HG03135 (cell line): ENCODE measurements around the gene NKD2.
"Not testable (repeated sequence)": the region's sequence is repeated elsewhere in the genome, so short reads cannot be mapped to it uniquely, and the experiment has no call there.

ENCODE experiments used
- ATAC-seq: cut with Tn5 transposase; IDR thresholded peaks from one replicate; pipeline ENCODE4 v1.9.1; 2021; ENCODE audit warnings: mild to moderate bottlenecking, moderate library complexity; ENCODE audit not compliant: unreplicated experiment

The NKD2 gene

GRCh38 chr5:1067141-1068121 is 58.8 kb downstream of the NKD2 start:
- no peak for ATAC-seq

GRCh38 chr5:1068204-1068894 is 59.7 kb downstream of the NKD2 start:
- ATAC-seq: no peak

DNA sequence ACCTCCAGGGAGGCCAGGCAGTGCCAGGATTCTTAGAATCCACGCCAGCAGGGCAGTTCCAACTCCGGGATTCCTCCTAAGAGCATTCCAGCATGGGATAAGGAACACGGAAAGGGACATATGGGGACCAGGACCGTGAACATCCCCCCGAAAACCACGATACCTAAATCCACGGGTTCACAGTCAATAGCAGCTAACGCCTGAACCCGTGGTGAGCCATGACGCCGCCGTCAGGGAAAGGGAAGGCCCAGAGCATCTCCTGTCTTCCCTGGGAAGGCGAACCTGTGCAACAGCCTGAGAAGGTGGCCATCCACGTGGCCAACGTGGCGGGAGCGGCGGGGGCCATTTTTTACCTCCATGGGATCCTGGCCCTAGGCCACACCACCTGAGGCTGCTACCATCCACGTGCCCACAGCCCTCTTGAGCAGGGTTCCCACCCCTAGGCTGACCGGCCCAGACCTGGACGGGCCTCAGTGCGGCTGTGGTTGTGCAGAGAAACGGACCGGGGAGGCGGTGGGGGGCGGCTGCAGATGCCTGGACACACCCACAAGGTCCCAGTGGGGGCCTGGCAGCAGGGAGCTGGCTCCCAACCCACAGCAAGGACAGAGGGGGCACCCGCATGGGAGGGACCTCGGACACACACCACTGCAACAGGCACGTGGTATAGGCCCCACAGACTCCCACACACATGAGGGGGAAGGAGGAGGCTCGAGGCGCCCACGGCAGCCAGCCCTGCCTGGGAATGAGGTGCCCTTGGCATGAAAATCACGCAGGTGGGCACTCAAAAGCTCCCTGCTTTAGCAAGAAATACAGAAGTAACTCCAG is 60.5 kb downstream of the NKD2 start:
- ATAC-seq: no peak

GRCh38 chr5:1069720-1070088 is 61.1 kb downstream of the NKD2 start:
- no peak for ATAC-seq

DNA sequence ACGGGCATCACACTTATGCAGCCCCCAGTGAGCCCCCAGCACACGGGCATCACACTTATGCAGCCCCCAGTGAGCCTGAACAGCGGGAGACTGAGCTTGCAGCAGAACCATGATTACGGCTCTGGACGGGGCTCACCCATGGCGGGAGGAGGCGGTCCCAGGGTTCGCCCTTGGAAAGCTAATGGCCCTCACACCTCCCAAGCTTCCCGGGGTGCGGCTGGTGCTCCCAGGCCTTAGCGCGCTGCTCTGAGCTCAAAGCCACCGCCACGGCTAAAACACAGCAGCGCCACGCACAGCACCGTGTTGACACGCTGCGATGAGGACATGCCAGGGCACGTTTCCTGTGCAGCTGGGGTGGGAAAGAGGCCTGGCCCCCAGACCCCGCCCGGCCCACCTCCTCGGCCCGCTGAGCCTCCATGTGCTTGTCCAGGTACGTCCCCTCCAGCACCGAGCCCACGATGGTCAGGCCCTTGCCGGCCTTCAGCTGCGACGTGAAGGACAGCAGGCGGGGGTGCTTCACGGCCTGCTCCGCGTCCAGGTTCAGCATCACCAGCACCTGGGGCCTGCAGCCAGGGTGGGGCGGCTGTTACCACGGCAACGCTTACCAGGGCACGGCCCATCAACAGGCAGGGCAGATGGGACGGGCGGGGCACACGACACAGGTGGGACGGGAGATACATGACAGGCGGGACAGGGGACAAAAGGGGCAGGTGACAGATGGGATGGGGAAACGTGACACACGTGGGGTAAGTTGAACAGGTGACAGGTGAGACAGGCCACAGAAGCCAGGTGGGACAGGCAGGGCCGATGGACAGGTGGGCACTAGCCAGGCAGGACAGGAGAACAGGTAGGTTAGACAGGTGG is 64.9 kb downstream of the NKD2 start:
- ATAC-seq: no peak

- ATAC-seq: no peak
Observed at GRCh38 chr5:1074226-1074625, 65.6 kb downstream of the NKD2 start.

GRCh38 chr5:1074816-1075554 is 66.4 kb downstream of the NKD2 start:
- ATAC-seq: no peak

- ATAC-seq: no peak
Observed at GRCh38 chr5:1075555-1075881, 66.9 kb downstream of the NKD2 start.

DNA sequence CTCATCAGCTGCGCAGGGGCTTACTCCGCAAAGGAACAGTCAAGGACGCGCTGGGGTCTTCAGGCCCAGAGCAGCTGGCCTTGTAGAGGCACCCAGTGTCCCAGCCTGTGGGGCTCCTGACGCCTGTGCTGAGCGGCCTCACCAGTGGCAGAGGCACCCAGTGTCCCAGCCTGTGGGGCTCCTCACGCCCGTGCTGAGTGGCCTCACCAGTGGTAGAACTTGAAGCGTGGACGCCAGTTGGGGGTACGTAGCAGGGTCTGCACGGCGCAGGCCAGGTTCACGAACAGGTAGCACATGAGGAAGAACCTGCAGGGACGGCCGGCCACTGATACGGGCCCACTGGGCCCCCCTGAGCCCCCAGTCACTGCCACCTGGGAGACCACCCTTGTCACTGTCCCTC is 67.3 kb downstream of the NKD2 start:
- no peak for ATAC-seq

- no peak for ATAC-seq
Observed at GRCh38 chr5:1076406-1076805, 67.8 kb downstream of the NKD2 start.

DNA sequence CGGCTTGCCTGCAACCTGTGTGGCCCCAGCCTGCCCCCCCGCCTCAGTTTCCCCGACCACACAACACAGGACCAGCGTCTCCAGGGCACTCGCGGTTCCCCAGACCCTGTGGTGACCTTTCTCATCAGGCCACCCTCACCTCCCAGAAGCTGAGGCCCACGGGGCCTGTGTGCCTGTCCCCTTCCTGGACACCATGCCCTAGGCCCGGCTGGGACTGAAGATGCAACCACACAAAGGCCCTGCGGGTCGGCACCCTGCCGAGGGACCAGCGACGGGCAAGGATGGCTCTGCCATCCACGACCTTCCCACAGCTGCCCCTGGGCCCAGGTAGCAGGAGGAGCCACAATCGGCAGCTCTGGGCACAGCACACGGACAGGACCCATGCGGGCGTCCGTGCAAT is 68.4 kb downstream of the NKD2 start:
- no peak for ATAC-seq

GRCh38 chr5:1077491-1078020 is 69.0 kb downstream of the NKD2 start:
- ATAC-seq: no peak

GRCh38 chr5:1078206-1078605 is 69.6 kb downstream of the NKD2 start:
- no peak for ATAC-seq

GRCh38 chr5:1078851-1079250 is 70.2 kb downstream of the NKD2 start:
- ATAC-seq: no peak

DNA sequence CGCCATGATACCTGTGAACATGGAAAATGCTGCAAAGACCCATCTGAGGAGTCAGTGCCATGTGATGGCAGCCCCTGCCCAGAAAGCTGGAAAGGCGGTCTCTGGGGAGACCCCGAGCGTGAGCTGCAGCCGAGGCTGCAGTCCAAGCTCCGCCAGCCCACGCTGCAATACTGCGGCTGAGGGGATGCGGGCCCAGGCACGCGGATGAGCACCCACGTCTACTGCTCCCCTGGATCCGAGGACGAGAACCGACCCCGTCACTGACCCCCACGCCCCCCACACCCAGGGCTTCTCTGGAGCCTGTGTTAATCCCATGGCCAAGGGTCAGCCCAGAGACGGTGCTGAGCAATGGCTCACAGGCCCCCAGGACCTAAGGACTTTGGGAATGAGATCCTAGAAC is 70.9 kb downstream of the NKD2 start:
- no peak for ATAC-seq

- ATAC-seq: no peak
Observed at GRCh38 chr5:1079961-1080360, 71.4 kb downstream of the NKD2 start.

GRCh38 chr5:1080432-1080831 is 71.8 kb downstream of the NKD2 start:
- ATAC-seq: no peak

DNA sequence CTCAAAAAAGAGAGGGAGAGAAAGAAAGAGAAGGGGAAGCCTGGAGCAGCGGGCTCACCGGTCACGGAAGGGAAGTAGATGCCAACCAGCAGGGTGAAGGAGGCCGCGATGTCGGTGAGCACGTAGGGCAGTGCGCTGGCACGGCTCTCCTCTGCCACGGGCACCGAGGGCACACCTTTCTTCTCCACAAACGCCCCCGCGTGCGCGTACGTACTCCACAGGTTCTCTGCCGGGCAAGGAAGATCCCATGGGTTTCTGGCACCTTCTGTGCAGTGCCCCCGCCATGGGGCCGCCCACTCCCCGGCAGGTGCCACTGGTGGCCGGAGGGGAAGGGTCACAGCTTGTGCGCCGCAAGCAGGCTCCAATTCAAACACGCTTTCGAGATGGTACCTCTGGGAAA is 72.9 kb downstream of the NKD2 start:
- ATAC-seq: no peak

DNA sequence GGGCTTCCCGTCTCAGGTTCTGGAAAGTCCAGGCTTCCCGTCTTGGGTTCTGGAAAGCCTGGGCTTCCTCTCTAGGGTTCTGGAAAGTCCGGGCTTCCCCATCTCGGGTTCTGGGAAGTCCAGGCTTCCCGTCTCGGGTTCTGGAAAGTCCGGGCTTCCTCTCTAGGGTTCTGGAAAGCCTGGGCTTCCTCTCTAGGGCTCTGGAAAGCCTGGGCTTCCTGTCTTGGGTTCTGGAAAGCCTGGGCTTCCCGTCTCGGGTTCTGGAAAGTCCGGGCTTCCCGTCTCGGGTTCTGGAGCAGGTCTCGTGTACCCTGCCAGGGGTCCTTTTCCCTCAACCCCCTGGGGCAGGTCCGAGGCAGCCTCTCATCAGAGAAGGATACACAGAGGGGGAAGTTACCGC is 74.4 kb downstream of the NKD2 start:
- not testable (repeated sequence) for ATAC-seq
